Activated CD4-positive, CD25-positive, alpha-beta regulatory T cell treated with anti-CD3 and anti-CD28 coated beads, Interleukin-2, amount 50 U/mL, for 72 hours (primary cell): Measurements from ENCODE around the gene SYTL5.

Source experiments
- DNase-seq: peaks from one replicate; pipeline ENCODE4 v3.0.0; 2021

Gene SYTL5

GRCh38 chrX:38099688-38100087 lies 93.3 kb downstream of the SYTL5 start:
- no peak for DNase-seq

DNA sequence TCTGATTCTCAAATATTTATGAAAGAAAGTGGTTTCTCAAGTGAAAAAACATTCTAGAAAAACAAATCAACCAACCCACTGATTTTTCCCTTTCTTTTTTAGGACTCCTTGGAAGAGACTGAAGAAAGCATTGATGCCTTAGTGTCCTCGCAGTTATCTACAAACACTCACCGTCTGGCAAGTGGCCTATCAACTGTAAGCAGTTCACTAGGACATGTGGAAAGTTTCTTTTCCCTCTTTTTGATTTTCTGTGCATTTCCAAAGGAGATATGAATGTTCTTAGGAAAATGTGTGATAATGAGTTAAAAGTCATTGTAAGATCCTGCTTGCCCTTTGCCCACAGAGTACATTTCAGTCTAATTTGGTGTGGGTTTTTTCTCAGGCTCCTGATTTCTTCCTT lies 95.9 kb downstream of the SYTL5 start:
- no peak for DNase-seq

DNA sequence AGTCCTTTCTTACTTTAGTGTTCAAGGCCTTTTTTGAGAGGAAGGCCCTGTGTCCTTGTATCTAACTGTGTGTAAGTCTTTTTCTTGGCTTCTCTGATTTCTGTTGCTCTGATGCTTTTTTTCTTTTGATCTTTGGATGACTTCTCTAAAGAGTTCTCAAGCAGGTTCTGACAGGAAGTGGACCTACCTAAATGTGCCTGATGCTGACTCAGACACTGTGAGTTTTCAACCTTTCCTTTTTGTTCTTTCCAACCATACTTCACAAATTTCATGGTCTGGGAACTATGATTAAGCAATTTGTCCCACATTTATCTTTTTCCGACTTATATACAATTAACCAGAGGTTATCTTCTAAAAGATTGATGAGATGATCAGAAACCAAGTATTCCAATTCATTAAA lies 96.5 kb downstream of the SYTL5 start:
- no peak for DNase-seq

GRCh38 chrX:38103857-38104812 lies 97.8 kb downstream of the SYTL5 start:
- DNase-seq, result no peak

GRCh38 chrX:38105216-38105725 lies 98.9 kb downstream of the SYTL5 start:
- no peak for DNase-seq

DNA sequence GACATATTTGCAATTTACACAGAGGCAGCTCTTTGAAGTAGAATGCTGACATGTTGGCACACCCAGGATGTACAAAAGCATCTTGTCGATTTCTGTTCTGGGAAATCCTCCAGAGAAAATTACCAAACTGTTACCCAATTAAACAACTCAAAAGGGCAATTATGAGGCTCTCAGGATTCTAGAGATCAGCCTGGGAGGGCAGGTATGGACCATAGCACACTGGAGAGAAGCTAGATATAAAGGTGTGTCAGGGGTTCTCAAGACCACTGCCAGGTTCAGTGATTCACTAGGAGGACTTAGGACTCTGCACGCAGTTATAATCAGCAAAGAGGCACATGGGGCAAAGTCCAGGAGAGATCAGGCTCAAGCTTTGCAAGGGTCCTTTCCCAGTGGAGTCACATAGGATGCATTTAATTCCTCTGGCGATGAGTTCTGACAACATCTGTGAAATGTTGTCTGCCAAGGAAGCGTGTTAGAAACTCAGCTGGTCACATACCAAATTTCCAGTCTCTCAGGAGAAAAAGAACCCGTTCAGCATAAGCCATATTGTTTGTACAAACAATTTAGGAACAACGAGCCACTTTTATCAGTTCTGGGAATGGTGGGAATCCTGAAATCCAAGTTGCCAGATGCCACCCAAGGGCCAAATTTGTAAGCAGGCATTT lies 100.8 kb downstream of the SYTL5 start:
- DNase-seq, result no peak

DNA sequence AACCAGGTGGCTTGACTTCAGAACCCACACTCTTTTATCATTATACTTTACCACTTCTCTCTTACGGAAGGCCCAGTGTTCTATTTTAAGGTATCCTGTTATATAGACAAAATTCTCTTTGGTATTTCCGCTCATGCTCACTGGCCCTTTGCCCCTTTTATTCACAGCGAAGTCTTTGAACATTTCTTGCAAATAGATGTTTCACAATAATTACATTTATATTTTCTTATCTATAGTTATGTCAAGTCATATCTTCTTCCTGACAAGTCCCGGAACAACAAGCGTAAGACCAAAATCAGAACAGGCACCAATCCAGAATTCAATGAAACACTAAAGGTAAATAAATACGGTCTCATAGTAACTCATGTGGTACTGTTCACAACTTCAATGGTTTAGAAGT lies 102.0 kb downstream of the SYTL5 start:
- DNase-seq, result no peak

GRCh38 chrX:38109042-38109898 lies 102.9 kb downstream of the SYTL5 start:
- DNase-seq, result no peak

- DNase-seq, result no peak
Observed at GRCh38 chrX:38110231-38110630, 103.9 kb downstream of the SYTL5 start.

DNA sequence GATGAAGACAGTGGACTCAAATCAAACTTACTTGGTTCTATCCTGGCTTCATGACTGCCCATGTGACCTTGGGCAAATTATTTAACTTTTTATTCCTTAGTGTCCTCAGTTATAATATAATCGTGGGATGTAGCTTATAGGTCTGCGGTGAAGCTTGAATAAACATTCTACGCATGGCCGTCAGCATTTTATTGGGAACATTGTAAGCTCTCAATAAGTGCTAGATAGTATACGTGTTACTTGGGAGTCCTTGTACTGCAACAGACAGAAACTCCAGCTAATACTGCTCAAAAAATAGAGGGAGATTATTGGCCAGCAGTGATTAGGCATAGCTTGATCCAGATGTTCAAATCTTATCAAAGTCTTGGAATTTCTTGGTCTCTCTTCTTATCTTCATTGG lies 104.8 kb downstream of the SYTL5 start:
- no peak for DNase-seq

- no peak for DNase-seq
Observed at GRCh38 chrX:38112566-38112965, 106.2 kb downstream of the SYTL5 start.

DNA sequence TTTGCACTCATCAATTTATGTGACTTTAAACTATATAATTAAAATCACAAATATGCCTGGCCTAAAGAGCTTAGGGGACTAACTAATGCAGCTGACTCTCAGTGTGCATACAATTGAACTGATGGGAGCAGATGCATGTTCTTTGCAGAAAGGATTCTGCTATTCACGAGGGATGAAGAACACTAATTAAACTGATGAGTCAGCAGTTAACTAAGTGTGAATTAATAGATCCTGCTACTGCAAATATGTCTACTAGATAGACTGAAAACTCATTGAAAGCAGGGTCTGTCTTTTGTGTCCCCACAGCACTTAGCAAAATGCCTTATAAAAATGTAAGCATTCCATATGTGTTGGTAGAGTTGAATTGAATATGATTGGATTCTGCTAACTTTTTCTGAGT lies 110.4 kb downstream of the SYTL5 start:
- DNase-seq, result no peak

GRCh38 chrX:38117485-38117884 lies 111.1 kb downstream of the SYTL5 start:
- no peak for DNase-seq

GRCh38 chrX:38124000-38124399 lies 117.6 kb downstream of the SYTL5 start:
- no peak for DNase-seq

DNA sequence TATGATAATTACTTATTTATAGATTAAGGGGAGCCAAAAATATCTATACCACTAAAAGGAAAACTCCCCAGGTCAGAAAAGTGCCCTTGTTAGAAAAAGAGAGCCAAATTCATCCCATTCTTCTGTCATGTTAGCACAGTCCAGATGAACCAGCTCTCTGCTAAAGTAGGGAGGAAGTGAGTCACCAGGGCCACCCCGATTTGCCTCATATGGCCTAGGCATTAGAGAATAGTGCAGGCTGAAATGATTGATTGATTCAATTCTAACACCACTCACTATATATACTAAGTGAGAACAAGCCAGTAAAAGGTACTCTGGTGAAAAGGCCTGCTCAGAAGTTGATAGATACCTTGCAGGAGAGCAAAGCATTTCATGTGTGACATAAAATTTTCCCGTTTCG lies 119.8 kb downstream of the SYTL5 start:
- DNase-seq, result no peak

- DNase-seq, result no peak
Observed at GRCh38 chrX:38127961-38128360, 121.6 kb downstream of the SYTL5 start.

- DNase-seq, result no peak
Observed at GRCh38 chrX:38129366-38129765, 123.0 kb downstream of the SYTL5 start.

DNA sequence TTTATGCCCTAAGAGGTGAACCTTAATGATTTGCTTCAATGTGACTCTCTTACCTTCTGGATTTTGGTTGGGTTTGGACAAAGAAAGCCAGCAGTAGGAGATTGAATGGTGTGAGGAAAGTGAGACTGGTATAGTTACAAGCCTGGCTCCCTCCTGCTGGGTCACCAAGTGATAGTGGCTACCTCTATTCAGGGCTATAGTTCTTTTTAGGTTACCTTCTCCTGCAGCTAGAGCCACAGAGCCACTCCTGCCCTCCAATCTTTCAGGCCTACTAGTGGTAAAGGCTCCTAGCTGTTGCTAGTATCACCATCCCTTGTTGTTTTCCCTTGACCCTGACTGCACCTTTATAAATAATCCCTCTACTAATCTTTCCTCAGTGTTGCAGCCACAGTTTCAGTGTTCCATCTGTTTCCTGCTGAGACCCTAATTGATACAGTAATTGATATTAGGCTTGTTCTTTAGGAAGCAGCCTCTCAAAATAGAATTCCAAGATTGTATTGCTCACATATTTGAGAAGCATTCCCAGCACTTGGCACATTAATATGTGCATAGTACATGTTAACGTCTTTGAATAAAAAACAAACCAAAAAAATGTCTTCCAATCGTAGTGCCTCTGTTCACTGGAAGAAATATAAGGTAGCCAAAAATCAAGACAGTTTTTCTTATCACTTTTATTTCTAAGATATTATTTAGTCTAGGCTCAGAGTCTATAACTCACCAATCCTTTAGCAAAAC lies 132.0 kb downstream of the SYTL5 start:
- no peak for DNase-seq

- no peak for DNase-seq
Observed at GRCh38 chrX:38138900-38139299, 132.5 kb downstream of the SYTL5 start.

- DNase-seq, result no peak
Observed at GRCh38 chrX:38142610-38143009, 136.3 kb downstream of the SYTL5 start.

DNA sequence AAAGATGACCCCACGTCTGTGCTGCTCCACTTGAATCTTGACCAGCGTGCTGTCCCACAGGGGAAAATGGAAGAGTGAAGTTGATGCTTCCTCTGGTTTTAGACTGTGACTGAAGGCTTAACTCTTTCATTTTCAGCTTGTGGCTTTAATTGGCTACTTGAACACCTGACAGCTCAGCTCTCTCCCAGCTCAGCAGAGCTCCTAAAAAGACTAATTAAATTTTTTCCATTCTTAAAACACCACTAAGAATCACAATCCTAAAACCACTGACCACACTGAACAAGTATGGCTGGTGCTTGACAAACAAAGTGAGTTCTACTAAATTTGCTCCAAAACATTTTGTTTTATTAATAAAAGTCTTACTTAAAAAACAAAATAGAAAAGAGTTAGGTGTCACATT lies 142.7 kb downstream of the SYTL5 start:
- DNase-seq, result no peak

DNA sequence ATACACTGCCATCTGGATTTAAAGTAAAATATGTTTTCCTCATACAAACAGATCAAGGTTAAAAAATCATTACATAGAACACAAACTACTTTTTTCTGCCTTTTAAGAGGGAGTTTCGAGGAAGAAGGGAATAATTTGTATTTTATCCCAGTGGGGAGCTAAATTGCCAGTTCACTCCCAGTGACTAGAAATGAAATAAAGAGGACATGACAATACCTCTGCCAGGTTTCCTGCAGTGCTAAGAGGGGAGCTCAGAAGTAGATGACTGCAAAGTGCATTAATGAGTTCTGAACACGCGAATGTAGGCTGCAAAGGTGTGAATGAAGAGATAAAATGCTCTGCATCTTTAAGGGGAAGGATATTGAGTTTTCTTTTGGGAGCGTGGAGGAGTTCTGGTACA lies 144.6 kb downstream of the SYTL5 start:
- no peak for DNase-seq
